Neural cell (in vitro differentiated cells): ENCODE data around the gene MEGF11.

Experiments
- EP300 ChIP-seq: fragments of 450-650 bp; conservative IDR thresholded peaks from 2 replicates; pipeline ENCODE4 v1.6.1; 2014; ENCODE audit warnings: antibody characterized with exemption, mild to moderate bottlenecking, moderate library complexity; ENCODE audit not compliant: poor library complexity, severe bottlenecking
- EZH2 ChIP-seq: fragments of 200-600, 300-800 bp; shearing (Covaris generic), sonication (generic); IDR thresholded peaks from 2 replicates; pipeline ENCODE4 v1.6.1; 2014; ENCODE audit warnings: antibody characterized with exemption, low read length, borderline replicate concordance, mild to moderate bottlenecking; ENCODE audit not compliant: insufficient read depth, poor library complexity, severe bottlenecking
- MXI1 ChIP-seq: fragments of 450-650 bp; conservative IDR thresholded peaks from 2 replicates; pipeline ENCODE4 v1.6.1; 2014; ENCODE audit warnings: antibody characterized with exemption, mild to moderate bottlenecking; ENCODE audit not compliant: poor library complexity, severe bottlenecking
- POLR2AphosphoS5 ChIP-seq: IDR thresholded peaks from 2 replicates; pipeline ENCODE4 v1.6.1; 2012
- RAD21 ChIP-seq: fragments of 450-650 bp; conservative IDR thresholded peaks from 2 replicates; pipeline ENCODE4 v1.6.1; 2014; ENCODE audit warnings: antibody characterized with exemption, mild to moderate bottlenecking, moderate library complexity
- REST ChIP-seq: IDR thresholded peaks from 2 replicates; pipeline ENCODE4 v1.6.1; 2012; ENCODE audit warnings: borderline replicate concordance
- SMC3 ChIP-seq: fragments of 450-650 bp; conservative IDR thresholded peaks from 2 replicates; pipeline ENCODE4 v1.6.1; 2014; ENCODE audit warnings: antibody characterized with exemption, mild to moderate bottlenecking, moderate library complexity; ENCODE audit not compliant: poor library complexity
- TAF1 ChIP-seq: IDR thresholded peaks from 2 replicates; pipeline ENCODE4 v1.6.1; 2012; ENCODE audit warnings: low read depth
- TF ChIP-seq, protein P1 (sequence below): fragments of 450-650 bp; IDR thresholded peaks from 2 replicates; pipeline ENCODE4 v1.5.1; 2014; ENCODE audit warnings: antibody characterized with exemption, mild to moderate bottlenecking, moderate library complexity; ENCODE audit not compliant: poor library complexity, severe bottlenecking

DNA sequence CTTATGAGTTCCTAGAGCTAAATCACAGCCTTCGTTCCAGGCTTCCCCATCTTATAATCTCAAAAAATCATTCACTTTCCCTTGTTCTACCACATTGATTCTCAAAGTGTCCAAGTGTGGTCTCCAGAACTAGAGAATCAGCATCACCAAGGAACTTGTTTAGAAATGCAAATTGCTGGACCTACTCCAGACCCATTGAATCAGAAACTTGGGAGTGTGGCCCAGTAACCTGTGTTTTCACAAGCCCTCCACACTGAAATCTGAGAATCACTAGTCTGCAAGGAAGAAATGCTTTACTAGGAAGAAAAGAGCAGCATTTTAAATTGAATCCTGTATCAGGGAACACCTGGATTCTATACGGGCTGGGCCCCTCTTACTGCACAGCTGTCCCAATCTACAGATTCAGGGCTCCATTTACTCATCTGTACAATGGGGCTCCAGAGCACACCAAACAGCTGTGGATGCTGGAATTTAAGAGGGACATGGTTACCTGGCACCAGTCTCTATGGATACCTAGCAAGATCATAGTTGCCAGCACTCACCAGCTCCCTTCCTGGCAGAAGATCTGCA is 3.9 kb downstream of the MEGF11 start:
- TF ChIP-seq, protein P1, sequence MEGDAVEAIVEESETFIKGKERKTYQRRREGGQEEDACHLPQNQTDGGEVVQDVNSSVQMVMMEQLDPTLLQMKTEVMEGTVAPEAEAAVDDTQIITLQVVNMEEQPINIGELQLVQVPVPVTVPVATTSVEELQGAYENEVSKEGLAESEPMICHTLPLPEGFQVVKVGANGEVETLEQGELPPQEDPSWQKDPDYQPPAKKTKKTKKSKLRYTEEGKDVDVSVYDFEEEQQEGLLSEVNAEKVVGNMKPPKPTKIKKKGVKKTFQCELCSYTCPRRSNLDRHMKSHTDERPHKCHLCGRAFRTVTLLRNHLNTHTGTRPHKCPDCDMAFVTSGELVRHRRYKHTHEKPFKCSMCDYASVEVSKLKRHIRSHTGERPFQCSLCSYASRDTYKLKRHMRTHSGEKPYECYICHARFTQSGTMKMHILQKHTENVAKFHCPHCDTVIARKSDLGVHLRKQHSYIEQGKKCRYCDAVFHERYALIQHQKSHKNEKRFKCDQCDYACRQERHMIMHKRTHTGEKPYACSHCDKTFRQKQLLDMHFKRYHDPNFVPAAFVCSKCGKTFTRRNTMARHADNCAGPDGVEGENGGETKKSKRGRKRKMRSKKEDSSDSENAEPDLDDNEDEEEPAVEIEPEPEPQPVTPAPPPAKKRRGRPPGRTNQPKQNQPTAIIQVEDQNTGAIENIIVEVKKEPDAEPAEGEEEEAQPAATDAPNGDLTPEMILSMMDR = no peak
- no peak for TF ChIP-seq TAF1
- no peak for TF ChIP-seq EZH2
- TF ChIP-seq RAD21 = no peak
- TF ChIP-seq EP300 = no peak
- TF ChIP-seq REST = no peak
- TF ChIP-seq POLR2AphosphoS5 = no peak
- TF ChIP-seq SMC3 = no peak
- TF ChIP-seq MXI1 = no peak
